ENCODE results near the gene GDE1.

GDE1 gene

DNA sequence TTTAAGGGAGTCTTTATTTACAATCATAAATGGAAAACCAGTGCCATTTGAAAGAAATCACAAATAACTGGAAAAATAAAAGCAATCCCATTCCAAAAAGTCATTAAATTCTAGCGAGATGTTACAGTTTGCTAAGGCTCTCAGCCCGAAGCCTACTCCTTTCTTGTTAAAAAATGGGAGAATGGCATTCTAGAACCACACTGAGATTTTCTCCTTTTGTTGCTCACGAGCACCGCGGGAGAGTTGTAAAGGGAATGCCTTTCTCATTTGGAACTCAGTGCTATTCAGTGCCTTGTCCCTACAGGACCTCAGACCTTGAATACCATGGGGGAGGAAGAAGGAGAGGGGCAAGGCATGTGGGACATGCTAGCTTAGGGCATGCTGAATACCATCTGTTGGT lies 36.3 kb downstream of the GDE1 start:
- DNase-seq = no peak

DNA sequence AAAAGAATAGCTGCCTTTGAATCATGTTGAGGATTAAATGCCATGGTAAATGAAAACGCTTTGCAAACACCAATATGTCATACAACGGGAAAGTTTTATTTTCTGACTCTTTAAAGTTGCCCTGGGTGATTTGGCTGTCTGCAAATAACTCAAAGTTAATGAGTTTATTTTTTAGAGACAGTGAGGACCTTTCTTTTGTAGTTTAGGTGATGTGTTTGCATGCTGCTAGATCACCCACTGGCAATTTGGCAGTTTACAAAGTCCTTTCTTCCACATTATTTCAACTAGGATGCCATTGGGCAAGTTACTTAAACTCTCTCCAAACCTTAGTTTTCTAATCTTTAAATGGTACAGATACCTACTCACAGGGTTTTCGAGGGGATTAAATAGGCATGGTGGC lies 37.8 kb downstream of the GDE1 start:
- DNase-seq = no peak

GRCh38 chr16:19482291-19482690 lies 39.6 kb downstream of the GDE1 start:
- DNase-seq = no peak

DNA sequence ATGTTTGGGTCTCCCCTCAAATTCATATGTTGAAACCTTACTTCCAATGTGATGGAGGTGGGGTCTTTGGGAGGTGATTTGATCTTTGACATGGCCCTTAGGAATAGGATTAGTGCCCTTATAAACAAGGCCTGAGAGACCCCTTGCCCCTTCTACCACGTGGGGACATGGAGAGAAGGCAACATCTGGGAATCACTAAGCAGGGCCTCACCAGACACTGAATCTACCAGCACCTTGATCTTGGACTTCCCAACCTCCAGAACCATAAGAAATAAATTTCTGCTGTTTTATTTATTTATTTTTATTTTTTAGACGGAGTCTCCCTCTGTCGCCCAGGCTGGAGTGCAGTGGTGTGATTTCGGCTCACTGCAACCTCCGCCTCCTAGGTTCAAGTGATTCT lies 40.1 kb downstream of the GDE1 start:
- DNase-seq = no peak

- DNase-seq = no peak
Measured at GRCh38 chr16:19481296-19481695, 40.6 kb downstream of the GDE1 start.

DNA sequence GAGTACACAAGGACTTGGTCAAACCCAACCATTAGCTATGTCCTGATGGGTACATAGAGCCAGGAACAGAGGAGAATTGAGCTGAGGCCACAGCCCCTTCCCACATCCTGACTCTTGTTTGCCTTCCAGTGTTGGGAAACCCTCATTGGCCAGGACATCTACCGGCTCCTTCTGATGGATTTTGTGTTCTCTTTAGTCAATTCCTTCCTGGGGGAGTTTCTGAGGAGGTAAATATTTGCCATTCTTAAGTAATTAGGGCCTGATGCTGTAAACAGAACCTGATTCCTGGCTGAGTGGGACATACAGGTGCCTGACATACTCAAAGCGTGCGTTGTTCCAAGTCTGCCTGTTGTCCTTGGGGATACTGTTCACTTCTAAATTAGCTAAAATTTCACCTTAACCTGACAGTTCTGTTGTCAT lies 42.6 kb downstream of the GDE1 start:
- DNase-seq = no peak

- DNase-seq = no peak
Measured at GRCh38 chr16:19478505-19478904, 43.4 kb downstream of the GDE1 start.

DNA sequence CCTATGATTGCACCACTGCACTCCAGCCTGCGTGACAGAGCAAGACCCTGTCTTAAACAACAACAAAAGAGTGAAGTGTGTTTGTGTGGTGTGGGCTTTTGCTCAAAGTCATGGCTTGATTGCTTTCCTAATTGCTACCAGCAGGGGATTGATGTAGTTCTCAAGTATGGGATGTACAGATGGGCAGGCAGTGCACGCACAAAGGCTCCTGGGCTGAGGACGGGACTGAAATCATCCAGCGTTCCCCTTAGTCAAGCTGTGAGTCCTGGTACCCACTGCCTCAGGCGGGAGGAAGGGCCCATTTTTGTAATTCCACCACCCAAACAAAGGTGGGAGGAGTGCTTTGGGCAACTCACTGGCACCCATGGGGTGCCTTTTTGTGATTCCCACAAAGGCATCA lies 47.3 kb downstream of the GDE1 start:
- no peak for DNase-seq

- no peak for DNase-seq
Measured at GRCh38 chr16:19472482-19472881, 49.4 kb downstream of the GDE1 start.

- no peak for DNase-seq
Measured at GRCh38 chr16:19468300-19468699, 53.6 kb downstream of the GDE1 start.

GRCh38 chr16:19463468-19464315 lies 58.2 kb downstream of the GDE1 start:
- DNase-seq = no peak

- no peak for DNase-seq
Measured at GRCh38 chr16:19460397-19460796, 61.5 kb downstream of the GDE1 start.

- no peak for DNase-seq
Measured at GRCh38 chr16:19458722-19459379, 63.0 kb downstream of the GDE1 start.

Data from activated T-cell treated with anti-CD3 and anti-CD28 coated beads, Interleukin-2, amount 50 U/mL, for 48 hours (primary cell).